Breast epithelium (tissue), 4 donors: ENCODE data around the gene SYT9. TPM values are rescaled to one million over a fixed set of nuclear protein-coding genes. Genes with fewer than 3 reads are reported as not detected.
A peak's percentile ranks its signal among the peaks of the same experiment; 100 is the strongest.

Source experiments
- DNase-seq, 2 donors: peaks; one replicate each; pipeline ENCODE4 v3.0.0-alpha.2; 2019; ENCODE audit warnings: low spot score in 2 of 2
- H3K27ac ChIP-seq, 2 donors: fragments of 200-600 bp; sonication (generic) in 1 of 2; one replicate each; pipeline ENCODE4 v1.5.1; 2016 to 2019; ENCODE audit warnings: mild to moderate bottlenecking in 1 of 2
- H3K27me3 ChIP-seq, 2 donors: fragments of 200-600 bp; sonication (generic) in 1 of 2; one replicate each; pipeline versions ENCODE4 v1.5.1 to v1.6.0; 2017 to 2019; ENCODE audit warnings: control low read depth in 1 of 2, mild to moderate bottlenecking in 1 of 2
- H3K36me3 ChIP-seq: fragments of 200-600 bp; one replicate; pipeline ENCODE4 v1.5.1; 2019
- H3K4me1 ChIP-seq, 2 donors: fragments of 200-600 bp; sonication (generic); one replicate each; pipeline ENCODE4 v1.5.1; 2016 to 2019; ENCODE audit warnings: control low read depth in 1 of 2
- H3K4me3 ChIP-seq, 3 donors: fragments of 200-600 bp; sonication (generic); 1 replicate in 2 of 3; 2 replicates in 1 of 3; pipeline ENCODE4 v1.5.1; 2016 to 2019; ENCODE audit warnings: mild to moderate bottlenecking in 3 of 3, moderate library complexity in 2 of 3
- H3K9me3 ChIP-seq, 2 donors: fragments of 200-600 bp; sonication (generic) in 1 of 2; one replicate each; pipeline ENCODE4 v1.5.1; 2016 to 2019; ENCODE audit warnings: control low read depth in 1 of 2
- CTCF ChIP-seq, 3 donors: fragments of 450-650 bp; IDR thresholded peaks; one replicate each; pipeline ENCODE4 v1.5.1; 2016 to 2017; ENCODE audit warnings: antibody characterized with exemption in 3 of 3, mild to moderate bottlenecking in 3 of 3, moderate library complexity in 3 of 3
- POLR2A ChIP-seq: fragments of 450-650 bp; IDR thresholded peaks from one replicate; pipeline ENCODE4 v1.6.1; 2016; ENCODE audit warnings: antibody characterized with exemption, mild to moderate bottlenecking, moderate library complexity
- POLR2AphosphoS5 ChIP-seq, 3 donors: sonication (generic); formaldehyde crosslinking; IDR thresholded peaks; one replicate each; pipeline ENCODE4 v1.6.1; 2017; ENCODE audit warnings: antibody characterized with exemption in 3 of 3
- intact Hi-C: fragments of 100-400 bp; cut with DNase I; formaldehyde crosslinking; loops from one replicate; pipeline ENCODE4 v1.15.1; 2023; ENCODE audit warnings: low total_unique reads
- total RNA-seq, 3 donors: library from RNA; depleted of rRNA; stranded (reverse); fragments of >200 nt; gene quantifications; one replicate each; pipeline ENCODE4 v1.1.0, GENCODE V29; 2016

Gene SYT9
- total RNA-seq, 3 donors from 2014 or later, result 0.33 to 0.73 TPM; not detected in 1

- no peak for DNase-seq
- intact Hi-C loops, result no loop called here
- Histone ChIP-seq H3K36me3 (no peaks in the 10 kb centered on the region), H3K27ac (no peak overlapping the region), H3K4me3 (no peak overlapping the region), H3K27me3 (no peaks in the 10 kb centered on the region), H3K4me1 (no peaks in the 10 kb centered on the region), H3K9me3 (peaks cover 0 to 4% of the 10 kb centered on the region in 2 donors)
- no peak for TF ChIP-seq POLR2AphosphoS5 (IDR thresholded peaks at IDR 0.05)
- TF ChIP-seq CTCF (IDR thresholded peaks at IDR 0.05), result no peak
- TF ChIP-seq POLR2A, result no peak
Observed at GRCh38 chr11:7246179-7246578, 5.5 kb upstream of the SYT9 start.

GRCh38 chr11:7250166-7250565, 1.5 kb upstream of the SYT9 start:
- no peak overlapping the region for H3K27ac ChIP-seq
- DNase-seq, result no peak
- H3K4me3 ChIP-seq, result no peak overlapping the region
- H3K9me3 ChIP-seq, result peaks cover 0 to 4% of the 10 kb centered on the region in 2 donors
- H3K27me3 ChIP-seq, result peaks cover 0 to 30% of the 10 kb centered on the region in 2 donors
- no peaks in the 10 kb centered on the region for H3K36me3 ChIP-seq
- H3K4me1 ChIP-seq, result no peaks in the 10 kb centered on the region
- TF ChIP-seq POLR2A, result no peak
- TF ChIP-seq POLR2AphosphoS5 (IDR thresholded peaks at IDR 0.05), result no peak
- TF ChIP-seq CTCF (IDR thresholded peaks at IDR 0.05), result no peak
- intact Hi-C loops, result no loop called here

GRCh38 chr11:7251487-7251835, 243 bp upstream of the SYT9 start:
- Histone ChIP-seq H3K27ac (no peak overlapping the region), H3K4me3 (peak overlapping the region; percentile 44 to 69 (median 56)), H3K27me3 (peaks cover 0 to 37% of the 10 kb centered on the region in 2 donors), H3K9me3 (peaks cover 0 to 4% of the 10 kb centered on the region in 2 donors), H3K4me1 (no peaks in the 10 kb centered on the region), H3K36me3 (no peaks in the 10 kb centered on the region)
- intact Hi-C loops, result no loop called here
- DNase-seq, result no peak
- TF ChIP-seq POLR2AphosphoS5 (IDR thresholded peaks at IDR 0.05), result no peak
- no peak for TF ChIP-seq POLR2A
- TF ChIP-seq CTCF (IDR thresholded peaks at IDR 0.05), result no peak

GRCh38 chr11:7252683-7253213, 1.0 kb downstream of the SYT9 start:
- intact Hi-C loops, result no loop called here
- DNase-seq, result peak in 1 of 2 donors; percentile 50
- H3K4me1 ChIP-seq, result no peaks in the 10 kb centered on the region
- peaks cover 0 to 4% of the 10 kb centered on the region in 2 donors for H3K9me3 ChIP-seq
- H3K27me3 ChIP-seq, result peaks cover 0 to 37% of the 10 kb centered on the region in 2 donors
- peak overlapping the region; percentile 44 to 69 (median 56) for H3K4me3 ChIP-seq
- H3K36me3 ChIP-seq, result no peaks in the 10 kb centered on the region
- no peak overlapping the region for H3K27ac ChIP-seq
- TF ChIP-seq CTCF (IDR thresholded peaks at IDR 0.05) (no peak), POLR2AphosphoS5 (IDR thresholded peaks at IDR 0.05) (no peak), POLR2A (no peak)

GRCh38 chr11:7253800-7254199, 2.1 kb downstream of the SYT9 start:
- Histone ChIP-seq H3K4me1 (no peaks in the 10 kb centered on the region), H3K9me3 (peaks cover 0 to 2% of the 10 kb centered on the region in 2 donors), H3K27ac (no peak overlapping the region), H3K36me3 (no peaks in the 10 kb centered on the region), H3K4me3 (no peak overlapping the region), H3K27me3 (peaks cover 0 to 37% of the 10 kb centered on the region in 2 donors)
- intact Hi-C loops, result no loop called here
- no peak for TF ChIP-seq CTCF (IDR thresholded peaks at IDR 0.05)
- DNase-seq, result no peak
